GM21367 (cell line): Measurements from ENCODE around the gene SLMAP.

Source experiments
- ATAC-seq: cut with Tn5 transposase; IDR thresholded peaks from one replicate; pipeline ENCODE4 v1.9.1; 2021; ENCODE audit not compliant: unreplicated experiment

SLMAP gene

GRCh38 chr3:57746156-57747010 is 9.7 kb upstream of the SLMAP start:
- no peak for ATAC-seq

DNA sequence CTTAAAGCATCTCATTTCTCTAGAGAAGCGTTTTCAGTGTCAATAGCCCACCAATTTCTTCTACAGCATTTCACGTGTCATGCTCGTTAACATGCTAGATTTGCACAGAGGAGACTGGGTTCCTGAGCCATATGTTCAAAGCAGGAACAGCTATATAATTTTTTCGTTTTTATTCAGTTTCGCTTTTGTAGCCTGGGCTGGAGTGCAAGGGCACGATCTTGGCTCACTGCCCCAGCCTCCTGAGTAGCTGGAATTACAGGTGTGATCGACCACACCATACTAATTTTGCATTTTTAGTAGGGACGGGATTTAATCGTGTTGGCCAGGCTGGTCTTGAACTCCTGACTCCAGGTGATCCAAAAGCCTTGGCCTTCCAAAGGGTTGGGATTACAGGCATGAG is 6.6 kb upstream of the SLMAP start:
- no peak for ATAC-seq

- no peak for ATAC-seq
Observed at GRCh38 chr3:57752307-57752706, 3.8 kb upstream of the SLMAP start.

DNA sequence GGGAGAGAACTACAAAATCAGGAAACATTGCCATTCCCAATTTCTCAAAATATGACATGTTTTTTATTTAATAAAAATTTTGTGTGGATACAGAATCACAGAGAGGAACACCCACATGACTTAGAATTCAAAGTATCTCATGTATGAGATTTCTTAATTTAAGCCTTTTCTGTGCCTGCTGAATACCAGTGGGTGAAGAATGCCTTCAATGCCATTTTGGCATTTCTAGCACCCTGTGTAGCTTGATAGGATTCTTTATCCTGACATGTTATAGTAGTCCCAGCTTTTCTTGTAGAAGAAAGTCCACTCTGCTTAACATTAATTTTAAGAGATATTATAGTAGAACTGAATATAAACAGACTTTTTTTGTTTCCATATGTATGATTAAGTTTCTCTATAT is 3.1 kb upstream of the SLMAP start:
- no peak for ATAC-seq

DNA sequence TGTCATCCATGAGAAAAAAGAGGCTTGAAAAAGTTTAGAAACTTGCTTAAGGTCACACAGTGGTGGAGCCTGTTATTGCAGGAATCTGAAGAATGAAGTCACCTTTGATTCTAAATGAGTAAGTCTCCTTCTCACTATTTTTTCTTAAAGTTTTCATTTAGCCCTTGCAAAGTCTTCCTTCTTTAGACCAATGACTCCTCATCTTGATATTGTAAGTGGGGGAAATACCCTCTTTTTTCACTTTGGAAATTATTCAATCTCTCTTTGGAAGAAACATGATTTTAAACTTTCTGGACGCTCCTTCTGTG is 787 bp upstream of the SLMAP start:
- no peak for ATAC-seq

- peak; percentile 9 for ATAC-seq
Observed at GRCh38 chr3:57756528-57757401, 656 bp downstream of the SLMAP start.

DNA sequence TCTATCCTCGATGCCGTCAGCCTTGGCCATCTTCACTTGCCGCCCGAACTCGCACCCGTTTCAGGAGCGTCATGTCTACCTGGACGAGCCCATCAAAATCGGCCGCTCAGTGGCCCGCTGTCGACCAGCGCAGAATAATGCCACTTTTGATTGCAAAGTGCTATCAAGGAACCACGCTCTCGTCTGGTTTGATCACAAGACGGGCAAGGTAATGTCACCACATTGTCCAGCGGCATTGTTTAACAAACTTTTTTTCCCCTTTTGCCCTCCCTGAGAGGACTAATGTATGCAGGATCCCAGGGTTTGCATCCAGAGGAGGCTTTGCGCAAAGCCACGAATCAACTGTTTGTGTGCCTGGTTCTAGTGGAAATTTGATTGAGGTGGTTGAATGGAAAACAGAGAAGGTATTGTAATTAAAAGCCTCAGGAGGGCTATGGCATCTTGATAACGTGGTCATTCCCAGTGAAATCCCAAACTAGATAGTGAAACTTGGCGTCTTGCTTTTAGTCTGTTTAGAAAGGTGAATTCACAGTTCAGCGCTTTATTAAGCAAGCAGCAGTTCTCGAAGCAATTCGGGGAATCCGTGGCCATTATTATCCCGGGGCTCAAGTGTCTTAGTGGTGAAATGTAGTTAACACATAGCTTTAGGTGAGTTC is 1.7 kb downstream of the SLMAP start:
- ATAC-seq = no peak

DNA sequence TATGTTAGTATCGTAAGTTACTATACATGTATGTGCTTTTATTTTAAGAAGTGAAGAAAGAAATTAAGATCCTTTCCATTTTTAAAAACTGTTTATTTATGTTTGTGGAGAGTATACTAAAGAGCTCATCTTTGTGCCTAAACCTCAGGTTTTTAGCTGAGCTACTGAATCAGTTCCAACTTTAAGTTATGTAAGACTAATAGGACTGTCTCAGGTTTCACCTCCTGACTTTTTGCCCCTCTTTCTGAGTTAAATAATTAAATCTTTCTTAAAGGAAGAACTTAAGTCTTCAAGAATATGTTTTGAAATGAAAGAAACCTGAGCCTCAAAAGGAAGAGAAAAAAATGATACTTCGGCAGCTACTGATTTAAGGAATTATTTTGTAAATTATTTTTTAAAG is 2.6 kb downstream of the SLMAP start:
- no peak for ATAC-seq

GRCh38 chr3:57764794-57765193 is 8.7 kb downstream of the SLMAP start:
- ATAC-seq = no peak

GRCh38 chr3:57768595-57768994 is 12.5 kb downstream of the SLMAP start:
- ATAC-seq = no peak

- no peak for ATAC-seq
Observed at GRCh38 chr3:57770009-57770827, 14.1 kb downstream of the SLMAP start.

DNA sequence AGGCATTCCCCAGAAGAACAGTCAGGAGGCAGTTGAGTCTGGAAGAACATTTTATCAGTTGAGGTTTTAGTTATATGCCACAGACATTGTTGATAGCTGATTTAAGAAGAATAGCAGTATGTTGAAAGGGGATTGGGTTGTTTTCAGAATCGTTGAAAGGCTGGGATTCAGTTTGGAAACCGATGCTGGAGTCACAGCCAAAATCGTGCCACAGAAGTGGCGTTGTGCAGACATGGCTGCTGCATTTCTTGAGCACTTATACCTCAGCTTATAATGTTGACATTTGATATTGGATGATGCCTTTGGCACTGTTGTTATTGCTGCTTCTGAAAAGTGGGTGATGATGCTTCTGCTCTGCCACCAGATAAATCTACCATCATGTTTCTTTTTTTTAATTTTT is 16.1 kb downstream of the SLMAP start:
- ATAC-seq = no peak

DNA sequence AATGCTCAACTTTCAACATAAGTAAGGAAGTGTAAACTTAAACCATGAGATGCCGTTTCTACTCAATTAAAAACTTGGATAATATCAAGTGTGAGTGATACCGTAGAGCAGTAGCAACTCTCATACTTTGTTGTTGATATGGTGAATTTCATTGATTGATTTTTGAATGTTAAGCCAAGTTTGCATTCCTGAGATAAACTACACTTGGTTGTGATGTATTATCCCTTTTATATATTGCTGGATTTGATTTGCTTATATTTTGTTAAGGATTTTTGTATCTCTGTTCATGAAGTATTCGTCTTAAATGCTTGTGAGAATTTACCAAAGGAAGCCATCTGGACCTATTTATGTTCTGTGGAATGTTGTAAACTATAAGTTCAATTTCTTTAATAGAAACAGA is 21.7 kb downstream of the SLMAP start:
- ATAC-seq = no peak

DNA sequence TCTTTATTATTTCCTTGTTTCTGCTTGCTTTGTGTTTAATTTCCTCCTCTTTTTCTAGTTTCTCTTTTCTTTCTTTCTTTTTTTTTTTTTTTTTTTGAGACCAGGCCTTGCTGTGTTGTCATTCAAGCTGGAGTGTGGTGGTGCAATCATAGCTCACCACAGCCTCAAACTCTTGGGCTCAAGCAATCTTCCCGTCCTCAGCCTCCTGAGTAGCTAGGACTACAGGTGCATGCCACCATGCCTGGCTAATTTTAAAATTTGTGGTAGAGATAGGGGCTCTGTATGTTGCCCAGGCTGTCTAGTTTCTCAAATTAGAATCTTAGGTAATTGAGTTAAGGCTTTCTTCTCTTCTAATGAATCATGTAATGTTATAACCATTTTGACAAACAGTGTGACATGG is 22.4 kb downstream of the SLMAP start:
- no peak for ATAC-seq

- ATAC-seq = no peak
Observed at GRCh38 chr3:57779666-57780065, 23.6 kb downstream of the SLMAP start.

DNA sequence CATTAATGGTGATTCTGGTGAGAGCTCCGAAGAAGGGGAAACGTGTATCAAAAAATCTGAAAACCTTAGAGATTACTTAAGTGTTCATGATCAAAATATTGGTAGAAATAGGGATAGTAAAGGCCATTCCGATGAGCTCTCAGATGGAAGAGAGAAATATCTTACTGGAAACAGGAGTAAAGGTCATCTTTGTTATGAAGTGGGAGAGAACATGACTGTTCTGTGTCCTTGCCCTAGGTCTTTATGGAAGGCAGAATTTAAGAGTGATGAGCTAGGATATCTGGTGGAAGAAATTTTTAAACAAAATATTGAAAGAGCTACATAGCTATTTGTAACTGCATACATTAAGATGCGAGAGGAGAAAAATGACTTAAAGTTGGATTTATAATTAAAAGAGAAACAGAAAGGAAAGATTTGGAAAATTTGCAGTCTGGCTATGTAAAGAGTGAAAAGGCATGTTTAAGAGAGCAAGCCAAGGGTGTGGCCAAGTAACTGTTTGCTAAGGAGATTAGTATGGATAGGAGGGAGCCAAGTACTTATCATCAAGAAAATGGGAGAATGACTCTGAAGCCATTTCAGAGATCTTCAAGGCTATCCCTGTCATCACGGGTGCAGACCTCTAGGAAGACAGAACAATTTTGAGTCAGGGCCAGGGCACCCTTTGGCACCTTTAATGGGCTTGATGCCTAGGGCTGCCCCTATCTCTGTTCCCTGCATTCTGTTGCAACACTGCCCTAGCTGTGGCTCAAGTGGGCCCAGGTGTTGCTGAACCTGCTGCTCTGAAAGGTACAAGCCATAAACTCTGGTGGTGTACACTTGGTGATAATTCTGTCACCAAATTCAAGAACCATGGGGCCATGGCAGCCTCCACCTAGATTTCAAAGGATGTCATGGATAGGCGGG is 27.3 kb downstream of the SLMAP start:
- ATAC-seq = no peak

DNA sequence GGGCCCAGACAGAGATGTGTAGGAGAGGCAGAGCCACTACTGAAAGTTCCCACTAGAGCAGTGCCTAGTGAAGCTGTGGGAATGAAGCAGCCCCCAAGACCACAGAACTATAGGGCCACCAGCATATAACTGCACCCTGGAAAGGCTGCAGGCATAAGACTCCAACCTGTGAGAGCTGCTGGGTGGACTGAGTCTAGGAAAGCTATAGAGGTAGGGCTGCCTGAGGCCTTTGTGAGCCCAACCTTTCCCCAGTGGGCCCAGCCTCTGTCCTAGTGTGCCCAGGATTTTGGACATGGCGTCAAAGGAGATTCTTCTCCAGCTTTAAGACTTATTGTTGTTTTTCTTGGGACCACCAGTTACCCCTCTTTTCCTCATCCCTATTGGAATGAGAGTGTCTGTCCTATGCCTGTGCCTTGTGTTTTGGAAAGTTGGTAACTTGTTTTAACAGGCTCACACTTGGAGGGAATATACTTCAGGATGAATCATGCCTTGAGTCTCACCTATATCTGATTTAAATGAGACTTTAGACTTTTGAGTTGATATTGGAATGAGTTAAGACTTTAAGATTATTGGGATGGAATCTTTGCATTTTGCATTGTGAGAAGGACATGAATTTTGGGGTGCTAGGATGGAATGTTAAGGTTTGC is 28.1 kb downstream of the SLMAP start:
- ATAC-seq = no peak

DNA sequence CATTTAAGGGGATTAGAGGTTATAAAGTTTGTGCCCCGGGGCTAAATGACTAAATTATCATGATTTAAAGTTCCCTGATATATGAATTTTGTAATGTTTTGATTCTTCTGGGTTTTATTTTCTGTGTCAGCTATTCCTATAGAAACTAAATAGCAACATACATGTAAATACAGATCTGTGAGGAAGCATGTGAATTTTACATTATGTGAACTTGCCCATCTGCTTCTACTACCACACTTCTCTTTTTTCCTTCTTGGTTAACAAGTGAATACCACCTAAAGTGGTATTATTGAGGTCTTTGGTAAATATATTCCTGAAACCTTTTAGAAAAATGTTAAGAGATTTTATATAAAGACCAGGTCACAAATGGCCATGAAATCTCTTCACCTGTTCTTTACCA is 29.3 kb downstream of the SLMAP start:
- no peak for ATAC-seq

- peak; percentile 88 for ATAC-seq
Observed at GRCh38 chr3:57787867-57788623, 31.9 kb downstream of the SLMAP start.
